ENCODE results near the gene TPGS2. TPM values are rescaled to one million over a fixed set of nuclear protein-coding genes. Genes with fewer than 3 reads are reported as not detected.

Gene TPGS2
- polyA plus RNA-seq, 1 experiment: 302 TPM

GRCh38 chr18:36752929-36753865, 75.6 kb downstream of the TPGS2 start:
- H3K4me3 ChIP-seq (ENCODE audit: low read depth, low read length): no peak overlapping the region
- POLR2A ChIA-PET: no interaction called here
- peak overlapping the region; percentile 83 for H3K27ac ChIP-seq (ENCODE audit: low read depth, low read length)
- TF ChIP-seq, protein P1, sequence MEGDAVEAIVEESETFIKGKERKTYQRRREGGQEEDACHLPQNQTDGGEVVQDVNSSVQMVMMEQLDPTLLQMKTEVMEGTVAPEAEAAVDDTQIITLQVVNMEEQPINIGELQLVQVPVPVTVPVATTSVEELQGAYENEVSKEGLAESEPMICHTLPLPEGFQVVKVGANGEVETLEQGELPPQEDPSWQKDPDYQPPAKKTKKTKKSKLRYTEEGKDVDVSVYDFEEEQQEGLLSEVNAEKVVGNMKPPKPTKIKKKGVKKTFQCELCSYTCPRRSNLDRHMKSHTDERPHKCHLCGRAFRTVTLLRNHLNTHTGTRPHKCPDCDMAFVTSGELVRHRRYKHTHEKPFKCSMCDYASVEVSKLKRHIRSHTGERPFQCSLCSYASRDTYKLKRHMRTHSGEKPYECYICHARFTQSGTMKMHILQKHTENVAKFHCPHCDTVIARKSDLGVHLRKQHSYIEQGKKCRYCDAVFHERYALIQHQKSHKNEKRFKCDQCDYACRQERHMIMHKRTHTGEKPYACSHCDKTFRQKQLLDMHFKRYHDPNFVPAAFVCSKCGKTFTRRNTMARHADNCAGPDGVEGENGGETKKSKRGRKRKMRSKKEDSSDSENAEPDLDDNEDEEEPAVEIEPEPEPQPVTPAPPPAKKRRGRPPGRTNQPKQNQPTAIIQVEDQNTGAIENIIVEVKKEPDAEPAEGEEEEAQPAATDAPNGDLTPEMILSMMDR (IDR thresholded peaks at IDR 0.05; ENCODE audit: low read depth, low read length): peak; percentile 24; the same call in 1 of the 2 replicates
- CTCF ChIA-PET: interaction anchor here (1.4 kb wide), 1 partner anchor 65 kb away, joined by 4 read pairs; no protein-coding TSS in a partner anchor
- H3K9me3 ChIP-seq (ENCODE audit: control insufficient read depth, insufficient read depth, low read length): no peaks in the 10 kb centered on the region
- no peak for DNase-seq (ENCODE audit: low read depth, low spot score)
- no peaks in the 10 kb centered on the region for H3K27me3 ChIP-seq (ENCODE audit: control insufficient read depth, insufficient read depth, low read length)

GRCh38 chr18:36745219-36745975, 83.4 kb downstream of the TPGS2 start:
- no peak overlapping the region for H3K4me3 ChIP-seq (ENCODE audit: low read depth, low read length)
- POLR2A ChIA-PET: no interaction called here
- CTCF ChIA-PET: no interaction called here
- DNase-seq (ENCODE audit: low read depth, low spot score): no peak
- TF ChIP-seq, protein P1 (IDR thresholded peaks at IDR 0.05; ENCODE audit: low read depth, low read length): no peak
- no peak overlapping the region for H3K27ac ChIP-seq (ENCODE audit: low read depth, low read length)
- H3K27me3 ChIP-seq (ENCODE audit: control insufficient read depth, insufficient read depth, low read length): no peaks in the 10 kb centered on the region
- no peaks in the 10 kb centered on the region for H3K9me3 ChIP-seq (ENCODE audit: control insufficient read depth, insufficient read depth, low read length)

DNA sequence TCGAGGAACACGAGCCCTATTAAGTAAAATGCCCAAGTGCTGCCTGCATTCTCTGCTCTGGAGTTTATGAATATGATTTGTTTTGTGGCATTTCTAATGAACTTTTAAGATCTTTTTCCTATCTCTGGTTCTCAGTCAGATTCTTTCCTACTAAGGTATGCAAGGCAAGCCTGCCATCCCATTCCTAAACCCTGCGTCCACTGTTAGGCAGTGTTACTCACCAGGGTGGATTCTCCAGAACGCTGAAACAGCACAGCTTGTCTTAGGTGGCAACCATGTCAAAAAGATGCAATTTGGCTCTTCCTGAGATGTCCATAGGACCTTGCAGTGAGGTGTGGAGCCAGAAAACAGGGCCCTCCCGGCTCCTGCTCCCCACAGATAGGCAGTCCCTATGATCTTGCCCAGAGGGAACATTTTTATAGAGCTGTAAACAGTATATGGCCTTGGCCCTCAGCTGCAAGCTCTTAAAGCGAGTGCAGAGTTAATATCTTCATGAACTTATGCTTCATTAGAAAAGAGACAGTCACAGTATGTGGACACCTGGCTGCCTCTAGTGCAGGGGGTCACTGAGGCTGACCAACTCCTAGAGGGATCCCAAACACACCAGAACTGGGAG, 84.4 kb downstream of the TPGS2 start:
- peak overlapping the region; percentile 31 for H3K27ac ChIP-seq (ENCODE audit: low read depth, low read length)
- POLR2A ChIA-PET: no interaction called here

More for the DNA sequence above, 84.4 kb downstream of the TPGS2 start:
- CTCF ChIA-PET: interaction anchor here (1.2 kb wide), 1 partner anchor 12 kb away, joined by 3 read pairs; no protein-coding TSS in a partner anchor
- peak; percentile 27 for DNase-seq (ENCODE audit: low read depth, low spot score)
- Histone ChIP-seq H3K9me3 (ENCODE audit: control insufficient read depth, insufficient read depth, low read length) (no peaks in the 10 kb centered on the region), H3K4me3 (ENCODE audit: low read depth, low read length) (no peak overlapping the region), H3K27me3 (ENCODE audit: control insufficient read depth, insufficient read depth, low read length) (no peaks in the 10 kb centered on the region)
- TF ChIP-seq, protein P1 (IDR thresholded peaks at IDR 0.05; ENCODE audit: low read depth, low read length): no peak

Other genes starting within 250 kb of the TPGS2 start
- gene KIAA1328, start 125 bp upstream of the TPGS2 start, polyA plus RNA-seq (2011; rRNA removed): 3.7 and 3.9 TPM in 2 replicates